OCI-LY1 (cell line): Measurements from ENCODE around the gene NIT1.
A peak's percentile ranks its signal among the peaks of the same experiment; 100 is the strongest.

Experiments
- H2AFZ ChIP-seq: fragments of 200-600 bp; sonication (generic), shearing (Covaris generic); 2 replicates; pipeline ENCODE4 v1.6.0; 2014; ENCODE audit warnings: antibody characterized with exemption, mild to moderate bottlenecking, low read length
- H3F3A ChIP-seq: fragments of 200-600 bp; sonication (generic), shearing (Covaris generic); 2 replicates; pipeline ENCODE4 v1.6.0; 2014; ENCODE audit warnings: mild to moderate bottlenecking, antibody characterized with exemption, low read length, moderate library complexity; ENCODE audit not compliant: insufficient read depth
- H3K27ac ChIP-seq: fragments of 200-600 bp; sonication (generic); 2 replicates; pipeline ENCODE4 v1.5.1; 2014; ENCODE audit warnings: low read length, mixed run types, mild to moderate bottlenecking, low read depth; ENCODE audit not compliant: poor library complexity, severe bottlenecking
- H3K27me3 ChIP-seq: fragments of 200-600 bp; sonication (generic); 2 replicates; pipeline ENCODE4 v1.6.0; 2014; ENCODE audit warnings: antibody characterized with exemption, mild to moderate bottlenecking, low read length, moderate library complexity; ENCODE audit not compliant: insufficient read depth
- H3K36me3 ChIP-seq: fragments of 200-600 bp; sonication (generic); 2 replicates; pipeline ENCODE4 v1.6.1; 2014; ENCODE audit warnings: mild to moderate bottlenecking, antibody characterized with exemption, low read length, moderate library complexity, mixed read lengths; ENCODE audit not compliant: insufficient read depth
- H3K4me1 ChIP-seq: fragments of 200-600 bp; sonication (generic); 2 replicates; pipeline ENCODE4 v1.5.1; 2014; ENCODE audit warnings: mild to moderate bottlenecking, low read length, moderate library complexity; ENCODE audit not compliant: insufficient read depth, severe bottlenecking
- H3K4me2 ChIP-seq: fragments of 200-600 bp; sonication (generic), shearing (Covaris generic); 2 replicates; pipeline ENCODE4 v1.6.1; 2014; ENCODE audit warnings: low read length
- H3K4me3 ChIP-seq: fragments of 200-600 bp; sonication (generic); 2 replicates; pipeline ENCODE4 v1.5.1; 2014; ENCODE audit warnings: low read length, low read depth, mild to moderate bottlenecking, mixed read lengths; ENCODE audit not compliant: poor library complexity, severe bottlenecking
- H3K79me2 ChIP-seq: fragments of 200-600 bp; shearing (Covaris generic); 2 replicates; pipeline ENCODE4 v1.6.1; 2016; ENCODE audit warnings: mixed run types, low read length, mixed read lengths; ENCODE audit not compliant: insufficient read depth
- H3K9ac ChIP-seq: fragments of 200-600 bp; sonication (generic), shearing (Covaris generic); 2 replicates; pipeline ENCODE4 v1.6.1; 2014; ENCODE audit warnings: mild to moderate bottlenecking, low read length, mixed read lengths
- H3K9me2 ChIP-seq: fragments of 200-600 bp; sonication (generic), shearing (Covaris generic); 2 replicates; pipeline ENCODE4 v1.6.1; 2014; ENCODE audit warnings: low read depth, mild to moderate bottlenecking, low read length, mixed read lengths
- H3K9me3 ChIP-seq: fragments of 200-600 bp; shearing (Covaris generic); 2 replicates; pipeline ENCODE4 v1.6.1; 2014; ENCODE audit warnings: low read length, mixed read lengths
- H4K20me1 ChIP-seq: fragments of 200-600 bp; sonication (generic), shearing (Covaris generic); 2 replicates; pipeline ENCODE4 v1.6.0; 2016; ENCODE audit warnings: mild to moderate bottlenecking, low read length; ENCODE audit not compliant: insufficient read depth
- EZH2 ChIP-seq: fragments of 200-600 bp; sonication (generic), shearing (Covaris generic); IDR thresholded peaks from 2 replicates; pipeline ENCODE4 v1.8.0; 2017; ENCODE audit warnings: borderline replicate concordance, mixed run types, mild to moderate bottlenecking, antibody characterized with exemption, low read length, moderate library complexity, mixed read lengths
- TF ChIP-seq, protein P1 (sequence below): fragments of 200-600 bp; sonication (generic), shearing (Covaris generic); IDR thresholded peaks from 2 replicates; pipeline ENCODE4 v1.5.1; 2017; ENCODE audit warnings: mild to moderate bottlenecking, antibody characterized with exemption, low read length, moderate library complexity, mixed read lengths

Gene NIT1

DNA sequence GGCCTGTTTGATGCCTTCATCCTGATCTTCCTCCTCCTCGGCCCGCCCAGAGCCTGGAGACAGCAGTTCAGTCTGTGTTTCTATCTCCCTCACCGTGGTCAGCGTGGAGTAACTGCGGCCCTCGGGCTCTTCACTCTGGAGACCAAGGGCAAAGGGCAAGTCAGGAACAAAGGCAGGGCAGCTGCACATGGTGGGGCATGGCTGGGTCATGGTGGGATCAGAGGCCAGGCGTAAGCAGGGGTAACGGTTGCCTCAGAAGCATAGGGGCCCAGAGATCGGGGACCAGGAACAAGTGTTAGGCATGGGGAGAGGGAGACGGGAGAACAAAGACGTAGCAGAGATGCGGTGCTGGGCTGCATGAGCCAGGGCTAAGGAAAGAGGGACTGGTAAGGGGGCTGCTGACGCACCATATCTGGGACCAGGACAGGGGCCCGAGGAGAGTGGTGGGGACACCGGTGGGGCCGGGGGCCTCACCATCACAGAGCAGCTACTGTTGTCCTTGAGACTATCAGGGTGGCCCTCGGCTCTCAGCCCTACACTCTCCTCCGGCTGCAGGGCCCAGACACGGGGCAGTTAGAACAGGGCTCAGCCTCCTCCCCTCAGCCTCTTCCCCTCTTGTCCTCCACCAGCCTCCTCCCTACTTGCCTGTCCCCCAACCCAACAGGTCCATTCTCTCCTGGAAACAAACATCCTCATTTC, 45.0 kb upstream of the NIT1 start:
- no peak overlapping the region for H3K4me2 ChIP-seq
- TF ChIP-seq, protein P1, sequence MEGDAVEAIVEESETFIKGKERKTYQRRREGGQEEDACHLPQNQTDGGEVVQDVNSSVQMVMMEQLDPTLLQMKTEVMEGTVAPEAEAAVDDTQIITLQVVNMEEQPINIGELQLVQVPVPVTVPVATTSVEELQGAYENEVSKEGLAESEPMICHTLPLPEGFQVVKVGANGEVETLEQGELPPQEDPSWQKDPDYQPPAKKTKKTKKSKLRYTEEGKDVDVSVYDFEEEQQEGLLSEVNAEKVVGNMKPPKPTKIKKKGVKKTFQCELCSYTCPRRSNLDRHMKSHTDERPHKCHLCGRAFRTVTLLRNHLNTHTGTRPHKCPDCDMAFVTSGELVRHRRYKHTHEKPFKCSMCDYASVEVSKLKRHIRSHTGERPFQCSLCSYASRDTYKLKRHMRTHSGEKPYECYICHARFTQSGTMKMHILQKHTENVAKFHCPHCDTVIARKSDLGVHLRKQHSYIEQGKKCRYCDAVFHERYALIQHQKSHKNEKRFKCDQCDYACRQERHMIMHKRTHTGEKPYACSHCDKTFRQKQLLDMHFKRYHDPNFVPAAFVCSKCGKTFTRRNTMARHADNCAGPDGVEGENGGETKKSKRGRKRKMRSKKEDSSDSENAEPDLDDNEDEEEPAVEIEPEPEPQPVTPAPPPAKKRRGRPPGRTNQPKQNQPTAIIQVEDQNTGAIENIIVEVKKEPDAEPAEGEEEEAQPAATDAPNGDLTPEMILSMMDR = no peak
- no peak for TF ChIP-seq EZH2
- 0 out of 2 replicates have a peak, but pooled peaks cover 13% of the 10 kb centered on the region for H3K79me2 ChIP-seq
- peaks cover 3% of the 10 kb centered on the region; the same call in 1 of the 2 replicates for H3K9me3 ChIP-seq
- H3K4me1 ChIP-seq = peaks cover 15% of the 10 kb centered on the region
- H4K20me1 ChIP-seq = no peaks in the 10 kb centered on the region
- H3K9ac ChIP-seq = no peak overlapping the region
- no peak overlapping the region for H3K27ac ChIP-seq
- no peak overlapping the region for H3K4me3 ChIP-seq
- H3F3A ChIP-seq = no peaks in the 10 kb centered on the region
- no peak overlapping the region for H2AFZ ChIP-seq
- H3K9me2 ChIP-seq = no peaks in the 10 kb centered on the region
- no peaks in the 10 kb centered on the region for H3K36me3 ChIP-seq
- no peaks in the 10 kb centered on the region; the same call in 1 of the 2 replicates for H3K27me3 ChIP-seq

DNA sequence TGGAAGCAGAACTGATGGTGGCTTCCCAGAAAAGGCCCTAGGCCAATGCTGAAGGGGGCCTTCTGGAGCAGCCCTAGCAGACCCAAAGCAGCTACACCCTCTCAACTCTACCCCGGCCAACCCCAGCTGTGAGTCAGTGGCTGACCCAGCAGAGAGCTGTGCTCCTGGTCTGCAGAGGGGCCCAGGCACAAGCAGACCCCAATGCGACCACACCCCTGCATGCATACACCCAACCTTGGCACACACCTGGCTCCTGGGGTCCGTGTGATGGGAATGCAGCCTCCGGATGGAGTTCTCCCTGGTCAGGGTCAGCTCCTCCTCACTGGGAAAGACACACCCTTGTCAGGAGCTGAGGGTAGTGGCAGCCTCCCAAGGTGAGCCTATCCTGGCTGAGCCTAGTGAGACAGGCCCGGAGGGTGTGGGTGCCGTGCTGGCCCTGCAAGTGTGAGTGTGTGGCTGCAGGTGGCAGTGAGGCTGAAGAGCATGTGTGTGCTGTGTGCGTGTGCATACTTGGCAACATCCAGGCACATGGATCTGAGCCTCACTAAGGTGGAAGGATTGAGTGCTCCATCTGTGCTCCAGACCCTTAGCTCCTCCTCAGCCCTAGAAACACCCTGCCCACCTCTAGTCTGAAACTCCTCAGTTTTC, 44.3 kb upstream of the NIT1 start:
- H3K36me3 ChIP-seq = no peaks in the 10 kb centered on the region

DNA sequence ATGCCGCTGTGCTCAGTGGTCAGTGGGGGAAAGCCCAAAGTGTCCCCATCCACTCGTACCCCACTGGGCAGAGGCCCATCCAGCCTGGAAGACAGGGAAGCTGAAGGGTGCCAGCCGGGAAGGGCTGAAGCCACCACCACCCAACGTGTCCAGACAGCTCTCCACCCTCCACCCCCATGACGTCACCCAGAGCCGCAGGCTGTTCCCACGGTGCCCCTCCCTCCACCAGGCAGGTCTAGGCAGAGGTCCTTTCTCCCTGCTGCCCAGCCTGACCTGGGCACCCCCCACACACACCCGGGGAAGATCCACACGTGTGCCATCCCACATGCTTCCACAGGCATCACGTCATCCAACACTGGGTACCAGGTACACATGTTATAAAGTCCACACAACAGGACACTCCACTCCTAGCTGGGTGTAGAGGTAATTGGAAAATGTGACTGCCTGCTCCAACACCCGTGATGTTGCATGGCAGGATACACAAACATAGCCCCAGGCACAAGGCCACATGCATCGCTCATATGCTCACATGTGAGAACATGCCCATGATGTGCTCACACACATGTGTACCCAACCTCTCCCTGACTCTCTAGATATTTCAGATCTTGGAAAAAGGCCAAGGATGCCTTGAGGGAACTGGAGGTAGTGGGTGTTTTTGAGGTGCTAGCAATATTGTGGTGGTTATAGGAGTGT, 43.1 kb upstream of the NIT1 start:
- no peaks in the 10 kb centered on the region; the same call in 1 of the 2 replicates for H3K27me3 ChIP-seq
- peaks cover 3% of the 10 kb centered on the region; the same call in 1 of the 2 replicates for H3K9me3 ChIP-seq
- H3K4me1 ChIP-seq = peaks cover 5% of the 10 kb centered on the region
- no peaks in the 10 kb centered on the region for H3F3A ChIP-seq
- no peak overlapping the region for H3K9ac ChIP-seq
- H3K27ac ChIP-seq = no peak overlapping the region
- no peaks in the 10 kb centered on the region for H3K79me2 ChIP-seq
- no peaks in the 10 kb centered on the region for H3K9me2 ChIP-seq
- H3K36me3 ChIP-seq = no peaks in the 10 kb centered on the region
- no peak overlapping the region for H3K4me2 ChIP-seq
- no peaks in the 10 kb centered on the region for H4K20me1 ChIP-seq
- no peak overlapping the region for H2AFZ ChIP-seq
- TF ChIP-seq, protein P1 = no peak
- no peak for TF ChIP-seq EZH2
- no peak overlapping the region for H3K4me3 ChIP-seq

More for the DNA sequence above, 44.3 kb upstream of the NIT1 start:
- no peaks in the 10 kb centered on the region for H3F3A ChIP-seq
- no peaks in the 10 kb centered on the region for H4K20me1 ChIP-seq
- H3K9me2 ChIP-seq = no peaks in the 10 kb centered on the region
- H3K27me3 ChIP-seq = no peaks in the 10 kb centered on the region; the same call in 1 of the 2 replicates
- 0 out of 2 replicates have a peak, but pooled peaks cover 7% of the 10 kb centered on the region for H3K79me2 ChIP-seq
- H3K4me2 ChIP-seq = no peak overlapping the region
- no peak overlapping the region for H3K27ac ChIP-seq
- H3K9ac ChIP-seq = no peak overlapping the region
- H3K4me3 ChIP-seq = no peak overlapping the region
- TF ChIP-seq, protein P1 = peak; percentile 30; the same call in 1 of the 2 replicates
- TF ChIP-seq EZH2 = no peak
- no peak overlapping the region for H2AFZ ChIP-seq
- H3K4me1 ChIP-seq = peaks cover 8% of the 10 kb centered on the region
- H3K9me3 ChIP-seq = peaks cover 3% of the 10 kb centered on the region; the same call in 1 of the 2 replicates
